HCT116 (cell line): Measurements from ENCODE around the gene RAB1A. TPM values are rescaled to one million over a fixed set of nuclear protein-coding genes. Genes with fewer than 3 reads are reported as not detected.
"Not testable (repeated sequence)": the region's sequence is repeated elsewhere in the genome, so short reads cannot be mapped to it uniquely, and the experiment has no call there.

Experiments
- ATAC-seq: fragments of 200-7000 bp; cut with Tn5 transposase; 2 replicates; pipeline ENCODE4 v1.9.1; 2020; ENCODE audit warnings: mild to moderate bottlenecking, moderate library complexity
- BruUV-seq: library from RNA; stranded (reverse); fragments of 400-500 nt; replicated peaks from 2 replicates; lab custom pipeline; 2021; lab: Mats Ljungman, UMichigan
- CTCF ChIA-PET: fragments of 300-600 bp; sonication (Branson Sonifier 250); formaldehyde crosslinking; loops from one replicate; lab custom pipeline; 2021; ENCODE audit warnings: antibody characterized with exemption; lab: Charles Lee
- POLR2A ChIA-PET: fragments of 300-600, 350-600 bp; sonication (Branson Sonifier 250); formaldehyde crosslinking; loops from one replicate; lab custom pipeline; 2021; ENCODE audit warnings: antibody characterized with exemption; lab: Charles Lee
- RAD21 ChIA-PET, 2 experiments: fragments of 300-600 bp; sonication (Branson Sonifier 250); formaldehyde crosslinking; loops; one replicate each; lab custom pipeline; 2023; ENCODE audit warnings: low total read pairs in 2 of 2; ENCODE audit not compliant: uncharacterized antibody in 2 of 2, unreplicated experiment in 2 of 2, low non-redundant PET in 1 of 2; lab: Charles Lee
- DNase-seq: peaks from one replicate; pipeline ENCODE4 v3.0.0-alpha.2; 2010; ENCODE audit warnings: low read depth, low spot score
- H2AFZ ChIP-seq: fragments of 200-600 bp; shearing (Covaris generic), sonication (generic); 2 replicates; pipeline ENCODE4 v1.6.1; 2017; ENCODE audit warnings: low read depth, mixed run types, mixed read lengths, antibody characterized with exemption, low read length; ENCODE audit not compliant: poor library complexity, severe bottlenecking
- H3K27ac ChIP-seq: 2 replicates; pipeline ENCODE4 v1.5.1; 2012; ENCODE audit warnings: low read depth, low read length
- H3K27me3 ChIP-seq: fragments of 200-600 bp; sonication (generic); 2 replicates; pipeline ENCODE4 v1.6.1; 2016; ENCODE audit warnings: mixed run types, low read length, mixed read lengths; ENCODE audit not compliant: insufficient read depth
- H3K36me3 ChIP-seq, 2 experiments: fragments of 200-500 bp in 1 of 2; fragments of 200-600 bp in 1 of 2; sonication (Bioruptor generic) in 1 of 2; sonication (generic) in 1 of 2; 2 replicates each; pipeline versions ENCODE4 v1.5.1 to v1.6.1; 2014 to 2016; ENCODE audit warnings: low read length in 2 of 2, inconsistent platforms in 1 of 2, mixed read lengths in 1 of 2, mixed run types in 1 of 2; ENCODE audit not compliant: insufficient read depth in 2 of 2, control insufficient read depth in 1 of 2
- H3K4me1 ChIP-seq, 2 experiments: fragments of 200-600 bp in 1 of 2; sonication (generic) in 1 of 2; 2 replicates each; pipeline versions ENCODE4 v1.5.1 to v1.6.1; 2012 to 2017; ENCODE audit warnings: low read length in 2 of 2, inconsistent platforms in 1 of 2, mild to moderate bottlenecking in 1 of 2, mixed read lengths in 1 of 2, mixed run types in 1 of 2, moderate library complexity in 1 of 2; ENCODE audit not compliant: insufficient read depth in 2 of 2, control insufficient read depth in 1 of 2
- H3K4me2 ChIP-seq: fragments of 200-600 bp; sonication (generic); 2 replicates; pipeline ENCODE4 v1.6.1; 2017; ENCODE audit warnings: mixed run types, low read length, mixed read lengths
- H3K4me3 ChIP-seq, 2 experiments: fragments of 200-600 bp in 1 of 2; sonication (generic) in 1 of 2; replicated peaks in 1 of 2; 2 replicates each; pipeline ENCODE4 v1.5.1; 2011 to 2016; ENCODE audit warnings: low read length in 2 of 2, control low read depth in 1 of 2, low read depth in 1 of 2, mild to moderate bottlenecking in 1 of 2, mixed read lengths in 1 of 2, mixed run types in 1 of 2
- H3K79me2 ChIP-seq: fragments of 200-600 bp; sonication (generic); 2 replicates; pipeline ENCODE4 v1.6.1; 2017; ENCODE audit warnings: mild to moderate bottlenecking, mixed run types, low read length, moderate library complexity, mixed read lengths; ENCODE audit not compliant: insufficient read depth
- H3K9ac ChIP-seq: fragments of 200-600 bp; sonication (generic); 2 replicates; pipeline ENCODE4 v1.6.1; 2016; ENCODE audit warnings: low read length, mixed read lengths
- H3K9me2 ChIP-seq: fragments of 200-600 bp; sonication (generic), shearing (Covaris generic); 2 replicates; pipeline ENCODE4 v1.6.1; 2017; ENCODE audit warnings: mixed run types, mild to moderate bottlenecking, moderate library complexity; ENCODE audit not compliant: insufficient read depth
- H3K9me3 ChIP-seq, 2 experiments: fragments of 200-500 bp in 1 of 2; fragments of 200-600 bp in 1 of 2; sonication (Bioruptor generic) in 1 of 2; sonication (generic) in 1 of 2; 2 replicates each; pipeline ENCODE4 v1.6.1; 2014 to 2017; ENCODE audit warnings: low read length in 2 of 2, mixed read lengths in 2 of 2, inconsistent platforms in 1 of 2, low read depth in 1 of 2, mild to moderate bottlenecking in 1 of 2, mixed run types in 1 of 2, moderate library complexity in 1 of 2; ENCODE audit not compliant: control insufficient read depth in 1 of 2, insufficient read depth in 1 of 2
- H4K20me1 ChIP-seq: fragments of 200-600 bp; sonication (generic), shearing (Covaris generic); 2 replicates; pipeline ENCODE4 v1.6.1; 2017; ENCODE audit warnings: mixed run types, mild to moderate bottlenecking, moderate library complexity; ENCODE audit not compliant: insufficient read depth
- CBX3 ChIP-seq: IDR thresholded peaks from 2 replicates; pipeline ENCODE4 v1.6.1; 2012; ENCODE audit warnings: low read depth
- EGR1 ChIP-seq: IDR thresholded peaks from 2 replicates; pipeline ENCODE4 v1.6.1; 2012; ENCODE audit warnings: low read depth
- ELF1 ChIP-seq: IDR thresholded peaks from 2 replicates; pipeline ENCODE4 v1.6.1; 2012; ENCODE audit warnings: low read depth, borderline replicate concordance
- JUND ChIP-seq: IDR thresholded peaks from 2 replicates; pipeline ENCODE4 v1.6.1; 2012
- SP1 ChIP-seq: IDR thresholded peaks from 2 replicates; pipeline ENCODE4 v1.6.1; 2012; ENCODE audit warnings: low read depth
- ZFX ChIP-seq: fragments of 450-650 bp; IDR thresholded peaks from 2 replicates; pipeline ENCODE4 v1.6.1; 2017
- intact Hi-C: fragments of 100-400 bp; cut with micrococcal nuclease; formaldehyde crosslinking; loops from 2 replicates; pipeline ENCODE4 v1.10.0; 2022
- total RNA-seq: library from RNA; stranded (reverse); gene quantifications from one replicate; pipeline ENCODE4 v1.2.1, GENCODE V29; 2021; ENCODE audit not compliant: unreplicated experiment
- TF ChIP-seq, protein P1 (sequence below): IDR thresholded peaks from 2 replicates; pipeline ENCODE4 v1.6.1; 2012; ENCODE audit warnings: low read depth
- TF ChIP-seq, protein P2 (sequence below), 3 experiments: fragments of 200-600 bp in 1 of 3; sonication (generic) in 1 of 3; IDR thresholded peaks in 2 of 3; conservative IDR thresholded peaks in 1 of 3; 2 replicates each; pipeline ENCODE4 v1.5.1; 2012 to 2017; ENCODE audit warnings: low read depth in 2 of 3, low read length in 2 of 3, antibody characterized with exemption in 1 of 3, borderline replicate concordance in 1 of 3, control low read depth in 1 of 3, mild to moderate bottlenecking in 1 of 3, mixed read lengths in 1 of 3, mixed run types in 1 of 3, moderate library complexity in 1 of 3; ENCODE audit not compliant: insufficient read depth in 1 of 3
- TF ChIP-seq, protein P3 (sequence below): IDR thresholded peaks from 2 replicates; pipeline ENCODE4 v1.6.1; 2012
- TF ChIP-seq, protein P4 (sequence below): IDR thresholded peaks from 2 replicates; pipeline ENCODE4 v1.6.1; 2012

Gene RAB1A
- total RNA-seq, 1 experiment from 2014 or later: 131 TPM

DNA sequence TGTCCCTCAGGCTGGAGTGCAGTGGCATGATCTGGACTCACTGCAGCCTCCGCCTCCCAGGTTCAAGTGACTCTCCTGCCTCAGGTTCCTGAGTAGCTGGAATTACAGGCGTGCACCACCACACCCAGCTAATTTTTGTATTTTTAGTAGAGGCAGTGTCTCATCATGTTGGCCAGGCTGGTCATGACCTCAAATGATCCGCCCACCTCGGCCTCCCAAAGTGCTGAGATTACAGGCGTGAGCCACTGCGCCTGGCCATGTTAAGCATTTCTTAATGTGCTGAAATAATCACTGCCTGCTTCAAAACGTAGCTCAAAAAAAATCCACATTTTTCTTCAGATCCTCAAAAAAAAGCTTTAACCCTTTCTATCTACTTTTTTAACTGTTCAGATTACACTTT is 4.4 kb downstream of the RAB1A start:
- Histone ChIP-seq H3K4me1 (peaks cover 36 to 52% of the 10 kb centered on the region in 2 experiments), H3K4me3 (peak overlapping the region in 1 of 2 experiments; percentile 23; a peak in 1 of 4 replicates), H3K4me2 (peak overlapping the region; percentile 66), H3K9ac (0 out of 2 replicates have a peak overlapping the region, but pooled peaks have one; percentile 14), H3K79me2 (peaks cover 95% of the 10 kb centered on the region), H4K20me1 (peaks cover 29% of the 10 kb centered on the region; the same call in 1 of the 2 replicates)
- H3K36me3 ChIP-seq, intact Hi-C loops, RAD21 ChIA-PET, H2AFZ ChIP-seq, BruUV-seq, H3K9me3 ChIP-seq, CTCF ChIA-PET, H3K9me2 ChIP-seq, ATAC-seq, H3K27me3 ChIP-seq, H3K27ac ChIP-seq, DNase-seq: not testable (repeated sequence)
- POLR2A ChIA-PET: interaction anchor here (0.6 kb wide), 1 partner anchor 69 kb away, joined by 3 read pairs; the partner anchor contains the start of gene CEP68

DNA sequence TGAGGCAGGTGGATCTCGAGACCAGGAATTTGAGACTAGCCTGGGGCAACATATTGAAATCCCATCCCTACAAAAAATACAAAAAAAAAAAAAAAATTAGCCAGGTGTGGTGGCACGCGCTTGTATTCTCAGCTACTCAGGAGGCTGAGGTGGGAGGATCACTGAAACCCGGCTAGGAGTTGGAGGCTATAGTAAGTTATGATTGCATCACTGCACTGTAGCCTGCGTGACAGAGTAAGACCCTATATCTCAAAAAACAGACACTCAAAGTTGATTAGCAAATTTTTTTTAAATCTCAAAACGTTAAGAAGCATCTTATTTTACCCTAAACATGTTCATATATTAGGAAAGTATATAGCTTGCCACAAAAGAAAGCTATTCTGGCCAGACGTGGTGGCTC is 7.6 kb downstream of the RAB1A start:
- BruUV-seq: no TSS peak
- intact Hi-C loops: no loop called here
- no peak overlapping the region for H3K27ac ChIP-seq
- no peak for DNase-seq
- no peak overlapping the region for H2AFZ ChIP-seq
- H3K27me3 ChIP-seq: no peaks in the 10 kb centered on the region
- ATAC-seq: no peak
- TF ChIP-seq, protein P1, sequence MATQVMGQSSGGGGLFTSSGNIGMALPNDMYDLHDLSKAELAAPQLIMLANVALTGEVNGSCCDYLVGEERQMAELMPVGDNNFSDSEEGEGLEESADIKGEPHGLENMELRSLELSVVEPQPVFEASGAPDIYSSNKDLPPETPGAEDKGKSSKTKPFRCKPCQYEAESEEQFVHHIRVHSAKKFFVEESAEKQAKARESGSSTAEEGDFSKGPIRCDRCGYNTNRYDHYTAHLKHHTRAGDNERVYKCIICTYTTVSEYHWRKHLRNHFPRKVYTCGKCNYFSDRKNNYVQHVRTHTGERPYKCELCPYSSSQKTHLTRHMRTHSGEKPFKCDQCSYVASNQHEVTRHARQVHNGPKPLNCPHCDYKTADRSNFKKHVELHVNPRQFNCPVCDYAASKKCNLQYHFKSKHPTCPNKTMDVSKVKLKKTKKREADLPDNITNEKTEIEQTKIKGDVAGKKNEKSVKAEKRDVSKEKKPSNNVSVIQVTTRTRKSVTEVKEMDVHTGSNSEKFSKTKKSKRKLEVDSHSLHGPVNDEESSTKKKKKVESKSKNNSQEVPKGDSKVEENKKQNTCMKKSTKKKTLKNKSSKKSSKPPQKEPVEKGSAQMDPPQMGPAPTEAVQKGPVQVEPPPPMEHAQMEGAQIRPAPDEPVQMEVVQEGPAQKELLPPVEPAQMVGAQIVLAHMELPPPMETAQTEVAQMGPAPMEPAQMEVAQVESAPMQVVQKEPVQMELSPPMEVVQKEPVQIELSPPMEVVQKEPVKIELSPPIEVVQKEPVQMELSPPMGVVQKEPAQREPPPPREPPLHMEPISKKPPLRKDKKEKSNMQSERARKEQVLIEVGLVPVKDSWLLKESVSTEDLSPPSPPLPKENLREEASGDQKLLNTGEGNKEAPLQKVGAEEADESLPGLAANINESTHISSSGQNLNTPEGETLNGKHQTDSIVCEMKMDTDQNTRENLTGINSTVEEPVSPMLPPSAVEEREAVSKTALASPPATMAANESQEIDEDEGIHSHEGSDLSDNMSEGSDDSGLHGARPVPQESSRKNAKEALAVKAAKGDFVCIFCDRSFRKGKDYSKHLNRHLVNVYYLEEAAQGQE: no peak
- TF ChIP-seq SP1 (no peak), EGR1 (no peak), JUND (no peak), ZFX (no peak), CBX3 (no peak), ELF1 (no peak)
- TF ChIP-seq, protein P2, sequence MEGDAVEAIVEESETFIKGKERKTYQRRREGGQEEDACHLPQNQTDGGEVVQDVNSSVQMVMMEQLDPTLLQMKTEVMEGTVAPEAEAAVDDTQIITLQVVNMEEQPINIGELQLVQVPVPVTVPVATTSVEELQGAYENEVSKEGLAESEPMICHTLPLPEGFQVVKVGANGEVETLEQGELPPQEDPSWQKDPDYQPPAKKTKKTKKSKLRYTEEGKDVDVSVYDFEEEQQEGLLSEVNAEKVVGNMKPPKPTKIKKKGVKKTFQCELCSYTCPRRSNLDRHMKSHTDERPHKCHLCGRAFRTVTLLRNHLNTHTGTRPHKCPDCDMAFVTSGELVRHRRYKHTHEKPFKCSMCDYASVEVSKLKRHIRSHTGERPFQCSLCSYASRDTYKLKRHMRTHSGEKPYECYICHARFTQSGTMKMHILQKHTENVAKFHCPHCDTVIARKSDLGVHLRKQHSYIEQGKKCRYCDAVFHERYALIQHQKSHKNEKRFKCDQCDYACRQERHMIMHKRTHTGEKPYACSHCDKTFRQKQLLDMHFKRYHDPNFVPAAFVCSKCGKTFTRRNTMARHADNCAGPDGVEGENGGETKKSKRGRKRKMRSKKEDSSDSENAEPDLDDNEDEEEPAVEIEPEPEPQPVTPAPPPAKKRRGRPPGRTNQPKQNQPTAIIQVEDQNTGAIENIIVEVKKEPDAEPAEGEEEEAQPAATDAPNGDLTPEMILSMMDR (IDR thresholded peaks at IDR 0.05 in 2 of 3, conservative IDR thresholded peaks at IDR 0.05 in 1 of 3; ENCODE audit: borderline replicate concordance in 1 of 3, insufficient read depth in 1 of 3, low read depth in 2 of 3, low read length in 2 of 3): no peak
- TF ChIP-seq, protein P3, sequence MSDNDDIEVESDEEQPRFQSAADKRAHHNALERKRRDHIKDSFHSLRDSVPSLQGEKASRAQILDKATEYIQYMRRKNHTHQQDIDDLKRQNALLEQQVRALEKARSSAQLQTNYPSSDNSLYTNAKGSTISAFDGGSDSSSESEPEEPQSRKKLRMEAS: no peak
- TF ChIP-seq, protein P4, sequence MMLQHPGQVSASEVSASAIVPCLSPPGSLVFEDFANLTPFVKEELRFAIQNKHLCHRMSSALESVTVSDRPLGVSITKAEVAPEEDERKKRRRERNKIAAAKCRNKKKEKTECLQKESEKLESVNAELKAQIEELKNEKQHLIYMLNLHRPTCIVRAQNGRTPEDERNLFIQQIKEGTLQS: no peak
- no peak overlapping the region for H3K4me2 ChIP-seq
- CTCF ChIA-PET: no interaction called here
- H3K4me1 ChIP-seq: peaks cover 27 to 34% of the 10 kb centered on the region in 2 experiments
- H3K36me3 ChIP-seq: no peaks in the 10 kb centered on the region
- no peaks in the 10 kb centered on the region for H3K9me2 ChIP-seq
- peaks cover 22% of the 10 kb centered on the region; the same call in 1 of the 2 replicates for H4K20me1 ChIP-seq
- no peak overlapping the region for H3K4me3 ChIP-seq
- no peak overlapping the region for H3K9ac ChIP-seq
- H3K9me3 ChIP-seq: no peaks in the 10 kb centered on the region
- POLR2A ChIA-PET: interaction anchor here (0.8 to 3.3 kb wide), 2 partner anchors 8 to 18 kb away, joined by 3 to 12 read pairs; partner anchors contain the start of gene RAB1A
- peaks cover 100% of the 10 kb centered on the region for H3K79me2 ChIP-seq
- RAD21 ChIA-PET: no interaction called here
